Sigmoid colon (tissue), 7 donors: ENCODE measurements around the gene NNMT. TPM values are rescaled to one million over a fixed set of nuclear protein-coding genes. Genes with fewer than 3 reads are reported as not detected.

ENCODE experiments used
- DNase-seq: peaks from one replicate; pipeline ENCODE4 v3.0.0-alpha.2; 2019
- H3K27ac ChIP-seq, 4 donors: fragments of 200-600 bp; sonication (generic); one replicate each; pipeline ENCODE4 v1.5.1; 2016 to 2019; ENCODE audit warnings: mild to moderate bottlenecking in 1 of 4
- H3K27me3 ChIP-seq, 3 donors: fragments of 200-600 bp; sonication (generic); one replicate each; pipeline ENCODE4 v1.5.1; 2019; ENCODE audit warnings: mild to moderate bottlenecking in 1 of 3
- H3K36me3 ChIP-seq, 4 donors: fragments of 200-600 bp; sonication (generic); one replicate each; pipeline ENCODE4 v1.5.1; 2016 to 2019
- H3K4me1 ChIP-seq, 4 donors: fragments of 200-600 bp; sonication (generic); one replicate each; pipeline ENCODE4 v1.5.1; 2017 to 2019
- H3K4me3 ChIP-seq, 4 donors: fragments of 200-600 bp; sonication (generic); one replicate each; pipeline ENCODE4 v1.5.1; 2017 to 2019; ENCODE audit warnings: mild to moderate bottlenecking in 2 of 4, moderate library complexity in 1 of 4
- H3K9me3 ChIP-seq, 4 donors: fragments of 200-600 bp in 3 of 4; sonication (generic) in 3 of 4; one replicate each; pipeline versions ENCODE4 v1.5.1 to v1.6.1; 2013 to 2019
- CTCF ChIP-seq, 4 experiments: fragments of 450-650 bp in 3 of 4; fragments of 200-600 bp in 1 of 4; IDR thresholded peaks; one replicate each; pipeline ENCODE4 v1.5.1; 2016 to 2019; ENCODE audit warnings: antibody characterized with exemption in 4 of 4, mild to moderate bottlenecking in 3 of 4, moderate library complexity in 2 of 4
- EP300 ChIP-seq, 4 donors: sonication (generic); formaldehyde crosslinking; IDR thresholded peaks; one replicate each; pipeline ENCODE4 v1.6.1; 2017; ENCODE audit warnings: antibody characterized with exemption in 4 of 4
- POLR2A ChIP-seq, 2 donors: fragments of 450-650 bp; IDR thresholded peaks; one replicate each; pipeline ENCODE4 v1.6.1; 2016; ENCODE audit warnings: antibody characterized with exemption in 2 of 2, mild to moderate bottlenecking in 2 of 2, moderate library complexity in 2 of 2
- POLR2AphosphoS5 ChIP-seq, 4 donors: sonication (generic); formaldehyde crosslinking; IDR thresholded peaks; one replicate each; pipeline ENCODE4 v1.6.1; 2017; ENCODE audit warnings: antibody characterized with exemption in 4 of 4
- WGBS, 2 donors: extraction: QIAGEN DNeasy Blood & Tissue Kit; methylation state at CpG; one replicate each; pipeline ENCODE4 v1.1.7; 2013; 5-methylcytosine and 5-hydroxymethylcytosine counted together
- intact Hi-C: fragments of 100-400 bp; cut with DNase I; formaldehyde crosslinking; loops from one replicate; pipeline ENCODE4 v1.15.1; 2023
- polyA plus RNA-seq, 3 donors: library from polyadenylated mRNA; stranded (reverse); fragments of 200-250 nt; gene quantifications; one replicate each; pipeline ENCODE4 v1.2.3, GENCODE V29; 2013
- total RNA-seq, 4 donors: library from RNA; depleted of rRNA; stranded (reverse); fragments of >200 nt; gene quantifications; one replicate each; pipeline ENCODE4 v1.1.0, GENCODE V29; 2016
- donor health status: healthy with polysubstance abuse.
- donor health status: Bipolar disorder and iron deficiency.
- donor health status: healthy.

Gene NNMT
- total and polyA plus RNA-seq, 7 donors: 28.0 to 960 (median 208) TPM

- no peak for TF ChIP-seq POLR2A (IDR thresholded peaks at IDR 0.05)
- no peak for TF ChIP-seq POLR2AphosphoS5 (IDR thresholded peaks at IDR 0.05)
- TF ChIP-seq EP300 (IDR thresholded peaks at IDR 0.05): no peak
- no peak for TF ChIP-seq CTCF (IDR thresholded peaks at IDR 0.05)
- Histone ChIP-seq H3K9me3 (no peaks in the 10 kb centered on the region), H3K27ac (no peak overlapping the region), H3K4me3 (no peak overlapping the region), H3K27me3 (no peaks in the 10 kb centered on the region), H3K36me3 (no peaks in the 10 kb centered on the region), H3K4me1 (no peaks in the 10 kb centered on the region)
- WGBS, 2 donors: 83 to 84% methylated on average over 5 of the region's 5 CpGs
- no peak for DNase-seq
- intact Hi-C loops: no loop called here
Measured at GRCh38 chr11:114273890-114274635, 22.1 kb upstream of the NNMT start.

DNA sequence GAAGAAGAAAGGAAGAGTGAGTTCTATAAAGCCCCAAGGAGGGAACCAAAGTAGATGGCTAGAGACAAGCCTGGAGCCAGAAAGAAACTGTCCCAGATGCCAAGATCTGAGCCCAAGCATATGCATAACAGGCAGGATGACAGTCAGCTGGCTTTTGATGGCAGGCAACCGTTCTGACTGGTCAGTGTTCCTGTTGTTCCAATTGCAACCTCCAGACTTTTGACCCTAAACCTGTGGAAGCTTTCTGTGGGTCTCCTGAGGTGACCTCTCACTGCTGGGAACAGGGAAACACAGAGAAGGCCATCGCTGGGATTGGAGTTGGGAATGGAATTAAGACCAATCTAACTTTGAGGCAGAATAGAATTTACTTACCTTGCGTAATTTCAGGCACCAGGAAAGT lies 21.6 kb upstream of the NNMT start:
- 72 to 73% methylated on average over 3 of the region's 3 CpGs for WGBS, 2 donors
- DNase-seq: no peak

GRCh38 chr11:114275280-114275679 lies 20.9 kb upstream of the NNMT start:
- Histone ChIP-seq H3K4me3 (no peak overlapping the region), H3K4me1 (peaks cover 0 to 3% (median under 1%) of the 10 kb centered on the region in 4 donors), H3K9me3 (no peaks in the 10 kb centered on the region), H3K36me3 (no peaks in the 10 kb centered on the region), H3K27ac (no peak overlapping the region), H3K27me3 (no peaks in the 10 kb centered on the region)
- TF ChIP-seq POLR2AphosphoS5 (IDR thresholded peaks at IDR 0.05): peak in 2 of 4 donors; percentile 6
- no peak for TF ChIP-seq POLR2A (IDR thresholded peaks at IDR 0.05)
- no peak for TF ChIP-seq EP300 (IDR thresholded peaks at IDR 0.05)
- TF ChIP-seq CTCF (IDR thresholded peaks at IDR 0.05): no peak
- intact Hi-C loops: no loop called here
- 81 to 89% methylated on average over 3 of the region's 3 CpGs for WGBS, 2 donors
- no peak for DNase-seq

More for the DNA sequence above, 21.6 kb upstream of the NNMT start:
- no peaks in the 10 kb centered on the region for H3K4me1 ChIP-seq
- H3K9me3 ChIP-seq: no peaks in the 10 kb centered on the region
- no peak for TF ChIP-seq CTCF (IDR thresholded peaks at IDR 0.05)
- no peak for TF ChIP-seq POLR2A (IDR thresholded peaks at IDR 0.05)
- no peak for TF ChIP-seq POLR2AphosphoS5 (IDR thresholded peaks at IDR 0.05)
- TF ChIP-seq EP300 (IDR thresholded peaks at IDR 0.05): no peak
- H3K4me3 ChIP-seq: no peak overlapping the region
- intact Hi-C loops: no loop called here
- no peaks in the 10 kb centered on the region for H3K27me3 ChIP-seq
- H3K27ac ChIP-seq: no peak overlapping the region
- H3K36me3 ChIP-seq: no peaks in the 10 kb centered on the region

- no peak for DNase-seq
- Histone ChIP-seq H3K4me3 (no peak overlapping the region), H3K9me3 (no peaks in the 10 kb centered on the region), H3K4me1 (peaks cover 0 to 10% (median 8%) of the 10 kb centered on the region in 4 donors), H3K36me3 (no peaks in the 10 kb centered on the region), H3K27me3 (no peaks in the 10 kb centered on the region), H3K27ac (no peak overlapping the region)
- intact Hi-C loops: no loop called here
- 68 to 77% methylated on average over 5 of the region's 5 CpGs for WGBS, 2 donors
- TF ChIP-seq POLR2AphosphoS5 (IDR thresholded peaks at IDR 0.05) (no peak), POLR2A (IDR thresholded peaks at IDR 0.05) (no peak)
Measured at GRCh38 chr11:114276077-114276476, 20.1 kb upstream of the NNMT start.

DNA sequence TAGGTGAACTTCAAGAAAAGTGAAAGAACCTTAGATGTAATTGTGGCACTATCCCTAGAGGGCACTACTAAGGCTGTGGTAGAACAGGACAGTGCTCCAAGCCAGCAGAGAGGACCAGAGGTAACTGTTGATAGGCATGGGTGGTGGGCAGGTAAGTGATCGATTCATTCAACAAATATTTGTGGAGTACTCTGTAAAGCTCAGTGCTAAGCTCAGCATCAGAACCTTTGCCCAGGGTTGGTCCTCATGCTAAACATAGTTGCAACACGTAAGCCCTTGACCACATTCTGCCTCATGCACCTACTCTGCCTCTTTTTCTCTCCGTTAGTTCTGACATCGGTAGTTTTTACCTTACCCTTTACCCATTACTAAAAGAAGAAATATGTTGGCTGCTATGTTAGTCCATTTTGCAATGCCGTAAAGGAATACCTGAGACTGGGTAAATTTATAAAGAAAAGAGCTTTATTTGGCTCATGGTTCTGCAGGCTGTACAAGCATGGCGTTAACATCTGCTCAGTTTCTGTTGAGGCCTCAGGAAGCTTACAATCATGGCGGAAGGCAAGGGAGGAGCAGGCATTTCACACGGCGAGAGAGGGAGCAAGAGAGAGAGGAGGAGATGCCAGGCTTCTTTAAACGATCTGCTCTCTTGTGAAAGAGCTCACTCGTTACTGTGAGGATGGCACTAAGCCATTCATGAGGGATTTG lies 18.4 kb upstream of the NNMT start:
- no peak overlapping the region for H3K27ac ChIP-seq
- no peaks in the 10 kb centered on the region for H3K9me3 ChIP-seq
- no peak overlapping the region for H3K4me3 ChIP-seq
- 82 to 84% methylated on average over 11 of the region's 11 CpGs for WGBS, 2 donors
- intact Hi-C loops: no loop called here
- peaks cover 0 to 19% (median 16%) of the 10 kb centered on the region in 4 donors for H3K4me1 ChIP-seq
- no peaks in the 10 kb centered on the region for H3K27me3 ChIP-seq
- DNase-seq: no peak
- H3K36me3 ChIP-seq: no peaks in the 10 kb centered on the region
- no peak for TF ChIP-seq POLR2AphosphoS5 (IDR thresholded peaks at IDR 0.05)
- TF ChIP-seq EP300 (IDR thresholded peaks at IDR 0.05): no peak
- TF ChIP-seq POLR2A (IDR thresholded peaks at IDR 0.05): no peak
